ENCODE measurements around the gene GFPT2. TPM values are rescaled to one million over a fixed set of nuclear protein-coding genes. Genes with fewer than 3 reads are reported as not detected.

GFPT2 gene
- total and polyA plus RNA-seq, 10 of the 15 experiments (the other 5 are each of a cell fraction or from before 2014, with no cell fraction given): 0.05 to 0.33 (median 0.11) TPM; not detected in 4

GRCh38 chr5:180326989-180327565 is 26.1 kb downstream of the GFPT2 start:
- intact Hi-C loops (cut with micrococcal nuclease; ENCODE audit: unreplicated experiment): no loop called here
- H3K4me1 ChIP-seq (ENCODE audit: control insufficient read depth, insufficient read depth, low read length): no peaks in the 10 kb centered on the region

More at GRCh38 chr5:180326989-180327565, 26.1 kb downstream of the GFPT2 start:
- CTCF ChIA-PET: interaction anchor here (1.1 to 2.4 kb wide), 2 partner anchors 33 to 34 kb away, joined by 5 to 44 read pairs; no protein-coding TSS in a partner anchor
- BruUV-seq (replicated peaks): no TSS peak
- no peaks in the 10 kb centered on the region for H3K79me2 ChIP-seq (ENCODE audit: control insufficient read depth, insufficient read depth, low read length)
- no peaks in the 10 kb centered on the region for H3K9me3 ChIP-seq (replicated peaks; ENCODE audit: control insufficient read depth, insufficient read depth, low read length)
- RAD21 ChIA-PET (ENCODE audit: unreplicated experiment): no interaction called here
- ATAC-seq: no peak
- no peak overlapping the region for H3K4me2 ChIP-seq (ENCODE audit: control insufficient read depth, insufficient read depth)
- H3K9ac ChIP-seq (ENCODE audit: control insufficient read depth, insufficient read depth, low read length): no peak overlapping the region
- TF ChIP-seq ZNF274 (IDR thresholded peaks at IDR 0.05; ENCODE audit: insufficient read depth, insufficient read length) (no peak), ZNF592 (IDR thresholded peaks at IDR 0.05) (no peak), RB1 (IDR thresholded peaks at IDR 0.05; ENCODE audit: borderline replicate concordance) (no peak), WRNIP1 (IDR thresholded peaks at IDR 0.05; ENCODE audit: borderline replicate concordance, low read depth, low read length) (no peak), TAF1 (IDR thresholded peaks at IDR 0.05; ENCODE audit: borderline replicate concordance, low read depth, low read length) (no peak), NR2C1 (IDR thresholded peaks at IDR 0.05) (no peak), IRF4 (IDR thresholded peaks at IDR 0.05; ENCODE audit: low read depth, low read length) (no peak), EZH2 (IDR thresholded peaks at IDR 0.05; ENCODE audit: borderline replicate concordance, control insufficient read depth, low read depth, low read length) (no peak), HCFC1 (IDR thresholded peaks at IDR 0.05; ENCODE audit: low read length) (no peak), IRF5 (IDR thresholded peaks at IDR 0.05; ENCODE audit: borderline replicate concordance) (no peak), PRDM15 (CRISPR knock-in tag; IDR thresholded peaks at IDR 0.05) (no peak), SREBF2 (IDR thresholded peaks at IDR 0.05; ENCODE audit: low read length) (no peak), ETV6 (conservative IDR thresholded peaks at IDR 0.05 in 1 of 2, IDR thresholded peaks at IDR 0.05 in 1 of 2; ENCODE audit: borderline replicate concordance in 1 of 2, low read depth in 1 of 2) (no peak)
- H3K27ac ChIP-seq (ENCODE audit: control insufficient read depth, insufficient read depth): no peak overlapping the region
- H4K20me1 ChIP-seq (ENCODE audit: control insufficient read depth, insufficient read depth): no peaks in the 10 kb centered on the region
- no peak for DNase-seq (ENCODE audit: low read depth, low spot score)
- H3K4me3 ChIP-seq: no peak overlapping the region
- H3K36me3 ChIP-seq (ENCODE audit: control insufficient read depth in 2 of 2, insufficient read depth in 2 of 2, low read length in 1 of 2): no peaks in the 10 kb centered on the region
- in situ Hi-C loops (cut with MboI): no loop called here
- no peak for FAIRE-seq
- no peak overlapping the region for H2AFZ ChIP-seq (ENCODE audit: control insufficient read depth, low read depth, low read length)
- WGBS (ENCODE audit: insufficient coverage, insufficient replicate concordance, low lambda C conversion rate, missing lambda C conversion rate): 33% methylated on average over 10 of the region's 10 CpGs
- SMC1A ChIA-PET (ENCODE audit: uncharacterized antibody, unreplicated experiment): no interaction called here
- POLR2A ChIA-PET: no interaction called here
- H3K27me3 ChIP-seq (replicated peaks in 1 of 2; ENCODE audit: control insufficient read depth in 2 of 2, insufficient read depth in 2 of 2, low read length in 1 of 2): no peaks in the 10 kb centered on the region

All from GM12878 (cell line).